Measurements from ENCODE around the gene SLCO1A2. TPM values are rescaled to one million over a fixed set of nuclear protein-coding genes. Genes with fewer than 3 reads are reported as not detected.

The SLCO1A2 gene
- total and polyA plus RNA-seq, 2 of the 8 experiments (the other 6 are each of a cell fraction or from before 2014, with no cell fraction given) = 2.9 to 5.1 TPM

DNA sequence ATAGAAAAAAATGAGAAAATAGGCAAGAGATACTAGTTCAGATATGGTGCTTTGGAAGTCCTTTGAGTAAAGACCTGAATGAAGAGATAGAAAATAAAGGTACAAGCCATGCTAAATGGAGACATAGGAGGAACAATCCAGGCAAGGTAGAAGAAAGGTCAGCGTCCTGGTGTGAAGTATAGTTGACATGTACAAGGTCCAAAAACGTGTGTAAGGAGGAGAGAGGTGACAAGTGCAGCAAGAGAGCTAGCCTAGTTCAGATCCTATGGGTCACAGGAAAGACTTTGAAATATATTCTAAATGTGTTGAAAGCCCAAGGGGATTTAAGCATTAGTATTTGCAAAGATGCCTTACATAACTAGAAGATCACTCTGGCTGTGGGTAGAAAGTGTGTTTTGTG is 115.5 kb downstream of the SLCO1A2 start:
- H3K9ac ChIP-seq (replicated peaks in 1 of 4; ENCODE audit: extremely low read depth in 1 of 4, low read depth in 3 of 4, low read length in 3 of 4) = no peak overlapping the region; a peak in 1 of 7 replicates
- CTCF ChIA-PET (ENCODE audit: partially characterized antibody) = interaction anchor here (0.9 kb wide), 1 partner anchor 11 kb away, joined by 3 read pairs; no protein-coding TSS in a partner anchor
- no peak overlapping the region for H3K23ac ChIP-seq (ENCODE audit: insufficient read length)
- no peak for TF ChIP-seq RXRA (IDR thresholded peaks at IDR 0.05; ENCODE audit: insufficient read depth, low read depth, low read length)
- TF ChIP-seq MAFK (IDR thresholded peaks at IDR 0.05; ENCODE audit: low read depth, low read length) = no peak
- no peak for TF ChIP-seq SAP30 (IDR thresholded peaks at IDR 0.05; ENCODE audit: insufficient read depth, insufficient replicate concordance, low read length)
- no peak for TF ChIP-seq BACH1 (IDR thresholded peaks at IDR 0.05; ENCODE audit: low read length)
- TF ChIP-seq, protein P1, sequence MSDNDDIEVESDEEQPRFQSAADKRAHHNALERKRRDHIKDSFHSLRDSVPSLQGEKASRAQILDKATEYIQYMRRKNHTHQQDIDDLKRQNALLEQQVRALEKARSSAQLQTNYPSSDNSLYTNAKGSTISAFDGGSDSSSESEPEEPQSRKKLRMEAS (IDR thresholded peaks at IDR 0.05) = no peak
- TF ChIP-seq HDAC2 (IDR thresholded peaks at IDR 0.05; ENCODE audit: borderline replicate concordance in 1 of 2, low read depth in 2 of 2, low read length in 2 of 2) = no peak

More for the DNA sequence above, 115.5 kb downstream of the SLCO1A2 start:
- 94% methylated on average over 2 of the region's 2 CpGs; no CpG with 5 or more reads in 1 of the 2 experiments for WGBS, 2 experiments (ENCODE audit: extremely low coverage in 1 of 2, insufficient coverage in 1 of 2, insufficient read length in 1 of 2, insufficient replicate concordance in 2 of 2, low coverage in 1 of 2, low lambda C conversion rate in 2 of 2, missing lambda C conversion rate in 1 of 2)
- H3K23me2 ChIP-seq (ENCODE audit: low read depth, low read length) = no peaks in the 10 kb centered on the region
- H2AFZ ChIP-seq (ENCODE audit: low read length) = no peak overlapping the region
- H3K79me1 ChIP-seq (ENCODE audit: low read depth, low read length) = no peaks in the 10 kb centered on the region
- H2AK5ac ChIP-seq (ENCODE audit: low read depth, low read length) = no peak overlapping the region
- H3K27me3 ChIP-seq (replicated peaks in 1 of 4; ENCODE audit: control insufficient read depth in 3 of 4, extremely low read depth in 1 of 4, insufficient read depth in 3 of 4, low read length in 3 of 4) = no peaks in the 10 kb centered on the region
- no peak overlapping the region for H3K4ac ChIP-seq (replicated peaks; ENCODE audit: insufficient read length, low read depth, low read length)
- H2BK120ac ChIP-seq (replicated peaks; ENCODE audit: low read depth, low read length) = no peak overlapping the region
- H3K79me2 ChIP-seq (ENCODE audit: control insufficient read depth in 1 of 2, insufficient read depth in 2 of 2, low read length in 2 of 2) = no peaks in the 10 kb centered on the region
- no peaks in the 10 kb centered on the region for H3K4me1 ChIP-seq (replicated peaks in 1 of 4; ENCODE audit: control insufficient read depth in 3 of 4, insufficient read depth in 4 of 4, low read length in 3 of 4)
- H3K27ac ChIP-seq (ENCODE audit: low read depth, low read length) = no peak overlapping the region
- no peak overlapping the region for H2BK15ac ChIP-seq (ENCODE audit: low read length)
- H3K9me3 ChIP-seq (ENCODE audit: insufficient read depth in 2 of 2, low read depth in 1 of 2, low read length in 1 of 2) = no peaks in the 10 kb centered on the region; a peak in 1 of 4 replicates
- FAIRE-seq = no peak
- H4K91ac ChIP-seq (replicated peaks; ENCODE audit: insufficient read length, low read length) = no peak overlapping the region
- H4K20me1 ChIP-seq (replicated peaks in 1 of 2; ENCODE audit: control insufficient read depth in 1 of 2, insufficient read depth in 2 of 2, low read length in 2 of 2) = no peaks in the 10 kb centered on the region
- no peak overlapping the region for H3K4me2 ChIP-seq (ENCODE audit: insufficient read depth in 1 of 2, low read depth in 2 of 2, low read length in 2 of 2)
- H4K5ac ChIP-seq (ENCODE audit: insufficient read length, low read depth, low read length) = no peak overlapping the region
- H4K8ac ChIP-seq (ENCODE audit: extremely low read depth, insufficient read depth, low read length) = no peak overlapping the region
- no peak overlapping the region for H2BK12ac ChIP-seq (ENCODE audit: low read depth, low read length)
- H3K36me3 ChIP-seq (ENCODE audit: control insufficient read depth in 2 of 4, insufficient read depth in 4 of 4, low read length in 3 of 4) = no peaks in the 10 kb centered on the region
- DNase-seq (ENCODE audit: low read depth in 1 of 2, low spot score in 2 of 2) = no peak
- H3K18ac ChIP-seq (ENCODE audit: extremely low read depth, low read length) = no peak overlapping the region
- no peak overlapping the region for H3K56ac ChIP-seq (replicated peaks; ENCODE audit: insufficient read length, low read depth, low read length)
- no peak overlapping the region for H3K4me3 ChIP-seq (ENCODE audit: extremely low read depth in 1 of 4, insufficient read depth in 2 of 4, low read depth in 3 of 4, low read length in 4 of 4)
- H2BK5ac ChIP-seq (ENCODE audit: low read depth, low read length) = no peak overlapping the region
- POLR2A ChIA-PET (ENCODE audit: partially characterized antibody) = no interaction called here
- no peak overlapping the region for H3K14ac ChIP-seq (ENCODE audit: insufficient read length)
- H2BK20ac ChIP-seq (ENCODE audit: low read length) = no peak overlapping the region

Data from H1 (cell line).